Limb (tissue), 2 donors: ENCODE results near the gene ERLEC1.
"Not testable (repeated sequence)": the region's sequence is repeated elsewhere in the genome, so short reads cannot be mapped to it uniquely, and the experiment has no call there.

Experiments
- DNase-seq, 2 donors: peaks; one replicate each; pipeline ENCODE4 v3.0.0-alpha.2; 2016; ENCODE audit errors: extremely low spot score in 2 of 2

Gene ERLEC1

GRCh38 chr2:53780056-53780455, 6.8 kb upstream of the ERLEC1 start:
- no peak for DNase-seq

GRCh38 chr2:53782676-53783075, 4.2 kb upstream of the ERLEC1 start:
- no peak for DNase-seq

GRCh38 chr2:53784436-53784835, 2.4 kb upstream of the ERLEC1 start:
- DNase-seq = no peak

GRCh38 chr2:53785366-53785765, 1.5 kb upstream of the ERLEC1 start:
- no peak for DNase-seq

- no peak for DNase-seq
These were observed 516 bp upstream of the ERLEC1 start for GRCh38 chr2:53786352-53786704.

GRCh38 chr2:53787614-53788289, 908 bp downstream of the ERLEC1 start:
- no peak for DNase-seq

- DNase-seq = no peak
These were observed 6.4 kb downstream of the ERLEC1 start for GRCh38 chr2:53793261-53793660.

GRCh38 chr2:53793821-53794220, 7.0 kb downstream of the ERLEC1 start:
- DNase-seq = no peak

GRCh38 chr2:53801547-53801946, 14.7 kb downstream of the ERLEC1 start:
- no peak for DNase-seq

- no peak for DNase-seq
These were observed 15.8 kb downstream of the ERLEC1 start for GRCh38 chr2:53802617-53803151.

GRCh38 chr2:53811601-53812000, 24.8 kb downstream of the ERLEC1 start:
- no peak for DNase-seq

GRCh38 chr2:53813151-53813550, 26.3 kb downstream of the ERLEC1 start:
- DNase-seq = no peak

- no peak for DNase-seq
These were observed 32.1 kb downstream of the ERLEC1 start for GRCh38 chr2:53818854-53819435.

- no peak for DNase-seq
These were observed 32.8 kb downstream of the ERLEC1 start for GRCh38 chr2:53819634-53820033.

GRCh38 chr2:53820048-53820447, 33.2 kb downstream of the ERLEC1 start:
- no peak for DNase-seq

- no peak for DNase-seq
These were observed 33.9 kb downstream of the ERLEC1 start for GRCh38 chr2:53820711-53821110.

GRCh38 chr2:53821810-53822209, 35.0 kb downstream of the ERLEC1 start:
- DNase-seq = no peak

GRCh38 chr2:53823639-53824038, 36.8 kb downstream of the ERLEC1 start:
- DNase-seq = not testable (repeated sequence)

GRCh38 chr2:53826030-53826410, 39.2 kb downstream of the ERLEC1 start:
- DNase-seq = no peak

- peak in 1 of 2 donors; percentile 15 for DNase-seq
These were observed 39.9 kb downstream of the ERLEC1 start for GRCh38 chr2:53826587-53827397.

GRCh38 chr2:53827398-53828175, 40.7 kb downstream of the ERLEC1 start:
- DNase-seq = no peak

GRCh38 chr2:53828331-53828730, 41.5 kb downstream of the ERLEC1 start:
- no peak for DNase-seq
